IMR-90 (cell line): Measurements from ENCODE around the gene UST. TPM values are rescaled to one million over a fixed set of nuclear protein-coding genes. Genes with fewer than 3 reads are reported as not detected.

Experiments used
- ATAC-seq: fragments of 200-7000 bp; cut with Tn5 transposase; 2 replicates; pipeline ENCODE4 v1.9.1; 2020; ENCODE audit warnings: low read depth, mild to moderate bottlenecking, moderate library complexity
- BruUV-seq: library from RNA; stranded (reverse); fragments of 400-500 nt; replicated peaks from 2 replicates; lab custom pipeline; 2021; lab: Mats Ljungman, UMichigan
- CTCF ChIA-PET: fragments of 300-600 bp; formaldehyde crosslinking; extraction: SDS; loops from one replicate; lab custom pipeline; 2021; ENCODE audit warnings: antibody characterized with exemption; lab: Yijun Ruan, JAX
- POLR2A ChIA-PET: fragments of 300-600 bp; sonication (Branson Sonifier 250); formaldehyde crosslinking; loops from one replicate; lab custom pipeline; 2022; ENCODE audit warnings: antibody characterized with exemption; ENCODE audit not compliant: unreplicated experiment; lab: Charles Lee
- DNase-seq: peaks from one replicate; pipeline ENCODE4 v3.0.0; 2013
- H2AFZ ChIP-seq: replicated peaks from 2 replicates; pipeline ENCODE3; 2013; ENCODE audit warnings: low read length, mild to moderate bottlenecking; ENCODE audit not compliant: poor library complexity
- H2AK5ac ChIP-seq: 2 replicates; pipeline ENCODE4 v1.6.1; 2013; ENCODE audit warnings: low read depth, low read length, inconsistent platforms
- H2AK9ac ChIP-seq: replicated peaks from 2 replicates; pipeline ENCODE3; 2013; ENCODE audit warnings: mild to moderate bottlenecking, low read depth, low read length, moderate library complexity; ENCODE audit not compliant: poor library complexity
- H2BK120ac ChIP-seq: 2 replicates; pipeline ENCODE4 v1.6.1; 2013; ENCODE audit warnings: low read depth, low read length, inconsistent platforms
- H2BK15ac ChIP-seq: 3 replicates; pipeline ENCODE4 v1.6.1; 2013; ENCODE audit warnings: low read depth, low read length, inconsistent platforms
- H2BK20ac ChIP-seq: 2 replicates; pipeline ENCODE4 v1.6.1; 2013; ENCODE audit warnings: low read depth, mild to moderate bottlenecking, inconsistent platforms, low read length, moderate library complexity
- H2BK5ac ChIP-seq: 2 replicates; pipeline ENCODE4 v1.6.1; 2013; ENCODE audit warnings: mild to moderate bottlenecking, low read depth, low read length, inconsistent platforms; ENCODE audit not compliant: poor library complexity, severe bottlenecking
- H3K14ac ChIP-seq: replicated peaks from 2 replicates; pipeline ENCODE4 v1.6.1; 2013; ENCODE audit warnings: low read depth, low read length, inconsistent platforms
- H3K18ac ChIP-seq: 2 replicates; pipeline ENCODE4 v1.6.1; 2013; ENCODE audit warnings: low read depth, low read length, control low read depth
- H3K23ac ChIP-seq: 2 replicates; pipeline ENCODE4 v1.6.1; 2013; ENCODE audit warnings: low read depth, low read length, inconsistent platforms
- H3K27ac ChIP-seq: 2 replicates; pipeline ENCODE4 v1.5.1; 2013; ENCODE audit warnings: mild to moderate bottlenecking, control low read depth, low read length; ENCODE audit not compliant: insufficient read depth
- H3K27me3 ChIP-seq: 2 replicates; pipeline ENCODE4 v1.6.1; 2013; ENCODE audit warnings: low read length; ENCODE audit not compliant: control insufficient read depth, insufficient read depth
- H3K36me3 ChIP-seq: 2 replicates; pipeline ENCODE4 v1.6.1; 2013; ENCODE audit warnings: low read length, mixed read lengths; ENCODE audit not compliant: control insufficient read depth, insufficient read depth
- H3K4ac ChIP-seq: 2 replicates; pipeline ENCODE4 v1.6.1; 2013; ENCODE audit warnings: low read depth, low read length, inconsistent platforms
- H3K4me1 ChIP-seq: 2 replicates; pipeline ENCODE4 v1.6.1; 2013; ENCODE audit warnings: low read length, mixed read lengths; ENCODE audit not compliant: control insufficient read depth, insufficient read depth
- H3K4me2 ChIP-seq: 2 replicates; pipeline ENCODE4 v1.6.1; 2013; ENCODE audit warnings: low read depth, mild to moderate bottlenecking, control low read depth, low read length, moderate library complexity
- H3K4me3 ChIP-seq: 2 replicates; pipeline ENCODE4 v1.5.1; 2013; ENCODE audit warnings: low read depth, mild to moderate bottlenecking, control low read depth, low read length, moderate library complexity; ENCODE audit not compliant: insufficient read depth
- H3K56ac ChIP-seq: 2 replicates; pipeline ENCODE4 v1.6.1; 2013; ENCODE audit warnings: low read length, inconsistent platforms; ENCODE audit not compliant: insufficient read depth; ENCODE audit errors: extremely low read depth
- H3K79me1 ChIP-seq, 2 experiments: 2 replicates each; pipeline ENCODE4 v1.6.1; 2013; ENCODE audit warnings: low read length in 2 of 2, inconsistent platforms in 1 of 2, low read depth in 1 of 2
- H3K9ac ChIP-seq: 2 replicates; pipeline ENCODE4 v1.6.1; 2013; ENCODE audit warnings: low read depth, low read length, control low read depth
- H3K9me1 ChIP-seq: 2 replicates; pipeline ENCODE4 v1.6.1; 2013; ENCODE audit warnings: low read length, inconsistent platforms; ENCODE audit not compliant: insufficient read depth
- H3K9me3 ChIP-seq: 2 replicates; pipeline ENCODE4 v1.6.1; 2013; ENCODE audit warnings: low read length; ENCODE audit not compliant: control insufficient read depth, insufficient read depth
- H4K20me1 ChIP-seq: 2 replicates; pipeline ENCODE4 v1.6.1; 2013; ENCODE audit warnings: low read length, inconsistent platforms; ENCODE audit not compliant: insufficient read depth
- H4K5ac ChIP-seq: 2 replicates; pipeline ENCODE4 v1.6.1; 2013; ENCODE audit warnings: mild to moderate bottlenecking, low read depth, low read length, control low read depth
- H4K8ac ChIP-seq, 2 experiments: 2 replicates each; pipeline ENCODE4 v1.6.1; 2013; ENCODE audit warnings: low read depth in 2 of 2, low read length in 2 of 2, control low read depth in 1 of 2, inconsistent platforms in 1 of 2
- H4K91ac ChIP-seq: 2 replicates; pipeline ENCODE4 v1.6.1; 2013; ENCODE audit warnings: low read depth, low read length, inconsistent platforms; ENCODE audit not compliant: insufficient read depth
- CEBPB ChIP-seq: IDR thresholded peaks from 2 replicates; pipeline ENCODE4 v1.6.1; 2012; ENCODE audit warnings: low read depth, low read length, improper control_type of control experiment
- CHD1 ChIP-seq: IDR thresholded peaks from 2 replicates; pipeline ENCODE4 v1.6.1; 2012; ENCODE audit warnings: low read depth, low read length, improper control_type of control experiment
- FOS ChIP-seq: fragments of 150-350 bp; IDR thresholded peaks from 2 replicates; pipeline ENCODE4 v1.6.1; 2016; ENCODE audit warnings: low read depth, low read length
- MAFK ChIP-seq: IDR thresholded peaks from 2 replicates; pipeline ENCODE4 v1.6.1; 2012; ENCODE audit warnings: low read depth, low read length, improper control_type of control experiment
- MAZ ChIP-seq: IDR thresholded peaks from 2 replicates; pipeline ENCODE4 v1.6.1; 2012; ENCODE audit warnings: low read depth, mild to moderate bottlenecking, low read length, improper control_type of control experiment, moderate library complexity, borderline replicate concordance
- NFE2L2 ChIP-seq: fragments of 150-350 bp; IDR thresholded peaks from 2 replicates; pipeline ENCODE4 v1.6.1; 2016; ENCODE audit warnings: low read depth, mild to moderate bottlenecking, low read length
- POLR2A ChIP-seq: IDR thresholded peaks from 2 replicates; pipeline ENCODE4 v1.6.1; 2012; ENCODE audit warnings: mild to moderate bottlenecking, low read depth, low read length
- RAD21 ChIP-seq: IDR thresholded peaks from 2 replicates; pipeline ENCODE4 v1.6.1; 2012; ENCODE audit warnings: low read length, improper control_type of control experiment
- RCOR1 ChIP-seq: IDR thresholded peaks from 2 replicates; pipeline ENCODE4 v1.6.1; 2012; ENCODE audit warnings: mild to moderate bottlenecking, low read length, improper control_type of control experiment; ENCODE audit not compliant: insufficient replicate concordance
- RFX5 ChIP-seq: IDR thresholded peaks from 2 replicates; pipeline ENCODE4 v1.8.0; 2012; ENCODE audit warnings: low read depth, mild to moderate bottlenecking, low read length, moderate library complexity
- SMC3 ChIP-seq: fragments of 150-350 bp; IDR thresholded peaks from 2 replicates; pipeline ENCODE4 v1.6.1; 2016; ENCODE audit warnings: low read depth, mild to moderate bottlenecking, antibody characterized with exemption, low read length, moderate library complexity
- whole genome bisulfite sequencing, 2 experiments: methylation state at CpG; one replicate each; pipeline versions ENCODE4 v1.1.5 to v1.1.7; 2013; ENCODE audit warnings: missing lambda C conversion rate in 2 of 2; ENCODE audit not compliant: insufficient read length in 1 of 2; ENCODE audit errors: extremely low coverage in 2 of 2; 5-methylcytosine and 5-hydroxymethylcytosine counted together
- dilution Hi-C: fragments of 300-500 bp; cut with HindIII; formaldehyde crosslinking; loops from one replicate; pipeline ENCODE4 v1.14.3; 2018; ENCODE audit warnings: low sequenced_read_pairs; ENCODE audit not compliant: unreplicated experiment
- in situ Hi-C: fragments of 300-500 bp; cut with MboI; formaldehyde crosslinking; loops from 3 replicates; pipeline ENCODE4 v1.14.3; 2019; ENCODE audit warnings: low sequenced_read_pairs, inconsistent platforms, mixed read lengths
- intact Hi-C: fragments of 100-400 bp; cut with micrococcal nuclease; formaldehyde crosslinking; loops from 2 replicates; pipeline ENCODE4 v1.10.0; 2022
- polyA plus RNA-seq, 3 experiments: library from polyadenylated mRNA; depleted of rRNA; stranded (reverse); fragments of >200 nt; gene quantifications; 2 replicates each; pipeline ENCODE4 v1.2.3, GENCODE V29; 2012; ENCODE audit warnings: low replicate concordance in 1 of 3
- total RNA-seq: library from RNA; depleted of rRNA; stranded (reverse); fragments of >200 nt; gene quantifications from 2 replicates; pipeline ENCODE4 v1.2.3, GENCODE V29; 2012
- TF ChIP-seq, protein P1 (sequence below): fragments of 150-350 bp; IDR thresholded peaks from 2 replicates; pipeline ENCODE4 v1.6.1; 2016; ENCODE audit warnings: low read depth, mild to moderate bottlenecking, low read length, moderate library complexity, borderline replicate concordance
- TF ChIP-seq, protein P2 (sequence below): conservative IDR thresholded peaks from 2 replicates; pipeline ENCODE4 v1.5.1; 2012; ENCODE audit warnings: mild to moderate bottlenecking, low read depth, low read length, improper control_type of control experiment
- TF ChIP-seq, protein P3 (sequence below): fragments of 150-350 bp; IDR thresholded peaks from 2 replicates; pipeline ENCODE4 v1.6.1; 2017; ENCODE audit warnings: mild to moderate bottlenecking, antibody characterized with exemption, low read length, low read depth

Gene UST
- total and polyA plus RNA-seq, 2 of the 4 experiments (the other 2 are of a cell fraction): 7.7 to 13.8 TPM

DNA sequence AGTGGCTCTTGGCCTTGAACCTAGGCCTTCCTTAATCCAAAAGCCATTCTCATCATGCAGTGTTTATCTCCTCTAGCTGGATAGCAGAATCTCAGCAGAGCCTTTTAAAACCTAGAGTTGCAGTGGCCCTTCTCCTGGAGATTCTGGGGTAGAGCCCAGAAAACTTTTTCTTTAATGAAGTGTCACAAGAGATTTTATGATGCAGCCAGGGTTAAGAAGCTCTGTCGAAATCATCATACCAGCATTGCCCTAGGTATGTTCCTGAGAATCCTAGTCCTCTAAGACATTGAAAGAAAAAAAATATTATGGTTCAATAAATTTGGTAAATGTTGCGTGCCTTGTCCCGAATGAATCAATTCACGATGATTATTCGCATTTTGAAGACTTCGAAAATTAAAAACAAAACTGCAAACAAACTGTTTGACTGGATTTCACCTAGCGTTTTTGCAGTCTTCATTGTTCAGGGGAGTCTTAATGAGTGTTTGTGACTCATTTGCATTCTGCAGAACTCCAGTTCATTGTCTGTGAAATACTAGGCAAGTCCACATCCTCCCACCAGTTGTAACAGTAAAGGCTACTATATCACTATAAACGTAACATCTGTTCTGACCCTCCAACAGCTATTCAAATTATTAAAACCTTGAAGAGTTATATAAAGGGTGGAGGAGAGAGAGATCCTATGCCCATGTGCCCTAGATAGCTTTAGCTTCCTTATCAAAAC is 198.6 kb downstream of the UST start:
- H4K5ac ChIP-seq: no peak overlapping the region
- CTCF ChIA-PET: interaction anchor here (1.1 kb wide), 1 partner anchor 368 kb away, joined by 3 read pairs; no protein-coding TSS in a partner anchor
- WGBS, 2 experiments: 93% methylated on average over 3 of the region's 8 CpGs; no CpG with 5 or more reads in 1 of the 2 experiments
- H3K9me3 ChIP-seq: no peaks in the 10 kb centered on the region
- no peak overlapping the region for H4K91ac ChIP-seq
- no peak overlapping the region for H2BK5ac ChIP-seq
- H3K36me3 ChIP-seq: peaks cover 3% of the 10 kb centered on the region
- H3K14ac ChIP-seq: no peak overlapping the region
- TF ChIP-seq, protein P1, sequence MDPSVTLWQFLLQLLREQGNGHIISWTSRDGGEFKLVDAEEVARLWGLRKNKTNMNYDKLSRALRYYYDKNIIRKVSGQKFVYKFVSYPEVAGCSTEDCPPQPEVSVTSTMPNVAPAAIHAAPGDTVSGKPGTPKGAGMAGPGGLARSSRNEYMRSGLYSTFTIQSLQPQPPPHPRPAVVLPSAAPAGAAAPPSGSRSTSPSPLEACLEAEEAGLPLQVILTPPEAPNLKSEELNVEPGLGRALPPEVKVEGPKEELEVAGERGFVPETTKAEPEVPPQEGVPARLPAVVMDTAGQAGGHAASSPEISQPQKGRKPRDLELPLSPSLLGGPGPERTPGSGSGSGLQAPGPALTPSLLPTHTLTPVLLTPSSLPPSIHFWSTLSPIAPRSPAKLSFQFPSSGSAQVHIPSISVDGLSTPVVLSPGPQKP: no peak
- TF ChIP-seq MAFK (no peak), RAD21 (no peak), SMC3 (no peak), MAZ (no peak), NFE2L2 (no peak), POLR2A (no peak), CHD1 (no peak), FOS (no peak), RCOR1 (no peak), RFX5 (no peak), CEBPB (no peak)
- TF ChIP-seq, protein P2, sequence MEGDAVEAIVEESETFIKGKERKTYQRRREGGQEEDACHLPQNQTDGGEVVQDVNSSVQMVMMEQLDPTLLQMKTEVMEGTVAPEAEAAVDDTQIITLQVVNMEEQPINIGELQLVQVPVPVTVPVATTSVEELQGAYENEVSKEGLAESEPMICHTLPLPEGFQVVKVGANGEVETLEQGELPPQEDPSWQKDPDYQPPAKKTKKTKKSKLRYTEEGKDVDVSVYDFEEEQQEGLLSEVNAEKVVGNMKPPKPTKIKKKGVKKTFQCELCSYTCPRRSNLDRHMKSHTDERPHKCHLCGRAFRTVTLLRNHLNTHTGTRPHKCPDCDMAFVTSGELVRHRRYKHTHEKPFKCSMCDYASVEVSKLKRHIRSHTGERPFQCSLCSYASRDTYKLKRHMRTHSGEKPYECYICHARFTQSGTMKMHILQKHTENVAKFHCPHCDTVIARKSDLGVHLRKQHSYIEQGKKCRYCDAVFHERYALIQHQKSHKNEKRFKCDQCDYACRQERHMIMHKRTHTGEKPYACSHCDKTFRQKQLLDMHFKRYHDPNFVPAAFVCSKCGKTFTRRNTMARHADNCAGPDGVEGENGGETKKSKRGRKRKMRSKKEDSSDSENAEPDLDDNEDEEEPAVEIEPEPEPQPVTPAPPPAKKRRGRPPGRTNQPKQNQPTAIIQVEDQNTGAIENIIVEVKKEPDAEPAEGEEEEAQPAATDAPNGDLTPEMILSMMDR: no peak
- TF ChIP-seq, protein P3, sequence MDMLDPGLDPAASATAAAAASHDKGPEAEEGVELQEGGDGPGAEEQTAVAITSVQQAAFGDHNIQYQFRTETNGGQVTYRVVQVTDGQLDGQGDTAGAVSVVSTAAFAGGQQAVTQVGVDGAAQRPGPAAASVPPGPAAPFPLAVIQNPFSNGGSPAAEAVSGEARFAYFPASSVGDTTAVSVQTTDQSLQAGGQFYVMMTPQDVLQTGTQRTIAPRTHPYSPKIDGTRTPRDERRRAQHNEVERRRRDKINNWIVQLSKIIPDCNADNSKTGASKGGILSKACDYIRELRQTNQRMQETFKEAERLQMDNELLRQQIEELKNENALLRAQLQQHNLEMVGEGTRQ: no peak
- no peaks in the 10 kb centered on the region for H4K20me1 ChIP-seq
- H3K4me2 ChIP-seq: no peak overlapping the region
- dilution Hi-C loops: no loop called here
- H3K23ac ChIP-seq: no peak overlapping the region
- H2BK15ac ChIP-seq: no peak overlapping the region
- DNase-seq (no peak), ATAC-seq (no peak)
- no peaks in the 10 kb centered on the region for H3K9me1 ChIP-seq
- no peak overlapping the region for H4K8ac ChIP-seq
- H2BK120ac ChIP-seq: no peak overlapping the region
- H3K27ac ChIP-seq: no peak overlapping the region
- BruUV-seq: no TSS peak
- H3K56ac ChIP-seq: no peak overlapping the region
- no peak overlapping the region for H3K4me3 ChIP-seq
- 0 out of 2 replicates have a peak overlapping the region, but pooled peaks have one; percentile 1 for H3K18ac ChIP-seq
- H3K27me3 ChIP-seq: no peaks in the 10 kb centered on the region
- peaks cover 4 to 7% of the 10 kb centered on the region in 2 experiments; a peak in 1 of 4 replicates for H3K79me1 ChIP-seq
- H2AK9ac ChIP-seq: no peak overlapping the region
- no peak overlapping the region for H3K4ac ChIP-seq
- POLR2A ChIA-PET: no interaction called here
- no peak overlapping the region for H2BK20ac ChIP-seq
- H2AK5ac ChIP-seq: no peak overlapping the region
- in situ Hi-C loops: no loop called here
- no peaks in the 10 kb centered on the region for H3K4me1 ChIP-seq
- H3K9ac ChIP-seq: no peak overlapping the region
- H2AFZ ChIP-seq: no peak overlapping the region
- intact Hi-C loops: loop anchor here (5.0 kb wide), 1 partner anchor 388 kb away; no protein-coding TSS in a partner anchor
